D721Med (cell line): Measurements from ENCODE around the gene RHBDD2.
A peak's percentile ranks its signal among the peaks of the same experiment; 100 is the strongest.

Experiments
- DNase-seq: peaks from one replicate; pipeline ENCODE4 v3.0.0; 2011; ENCODE audit warnings: low spot score; ENCODE audit not compliant: insufficient read length
- FAIRE-seq: peaks from 2 replicates; lab custom pipeline; 2011; peaks lifted over from hg19 to GRCh38; lab: Jason Lieb, UNC
- CTCF ChIP-seq: IDR thresholded peaks from 2 replicates; pipeline ENCODE4 v1.5.1; 2012; ENCODE audit warnings: mild to moderate bottlenecking, control low read depth; ENCODE audit not compliant: insufficient read depth; ENCODE audit errors: missing control alignments

Gene RHBDD2

GRCh38 chr7:75925717-75926435 is 47.0 kb downstream of the RHBDD2 start:
- no peak for TF ChIP-seq CTCF
- no peak for FAIRE-seq
- no peak for DNase-seq

GRCh38 chr7:75928568-75928914 is 49.7 kb downstream of the RHBDD2 start:
- TF ChIP-seq CTCF: no peak
- no peak for DNase-seq
- FAIRE-seq: no peak

- FAIRE-seq: peak; percentile 44
These were observed 52.8 kb downstream of the RHBDD2 start for GRCh38 chr7:75931680-75932079.

GRCh38 chr7:75937958-75938786 is 59.3 kb downstream of the RHBDD2 start:
- no peak for FAIRE-seq
- no peak for DNase-seq
- TF ChIP-seq CTCF: no peak

More at GRCh38 chr7:75931680-75932079, 52.8 kb downstream of the RHBDD2 start:
- peak; percentile 62 for DNase-seq
- no peak for TF ChIP-seq CTCF
